HG02678 (cell line): Measurements from ENCODE around the gene AMIGO3.
"Not testable (repeated sequence)": the region's sequence is repeated elsewhere in the genome, so short reads cannot be mapped to it uniquely, and the experiment has no call there.

Experiments
- ATAC-seq: cut with Tn5 transposase; IDR thresholded peaks from one replicate; pipeline ENCODE4 v1.9.1; 2021; ENCODE audit warnings: mild to moderate bottlenecking, moderate library complexity; ENCODE audit not compliant: unreplicated experiment

AMIGO3 gene

GRCh38 chr3:49712631-49713317 lies 6.7 kb downstream of the AMIGO3 start:
- ATAC-seq, result no peak

GRCh38 chr3:49712166-49712565 lies 7.3 kb downstream of the AMIGO3 start:
- no peak for ATAC-seq

GRCh38 chr3:49711489-49711888 lies 8.0 kb downstream of the AMIGO3 start:
- no peak for ATAC-seq

GRCh38 chr3:49709852-49710251 lies 9.6 kb downstream of the AMIGO3 start:
- ATAC-seq, result no peak

- ATAC-seq, result no peak
Measured at GRCh38 chr3:49707113-49707480, 12.4 kb downstream of the AMIGO3 start.

- ATAC-seq, result no peak
Measured at GRCh38 chr3:49706456-49707112, 12.9 kb downstream of the AMIGO3 start.

GRCh38 chr3:49705390-49705960 lies 14.0 kb downstream of the AMIGO3 start:
- ATAC-seq, result no peak

GRCh38 chr3:49704629-49705028 lies 14.9 kb downstream of the AMIGO3 start:
- no peak for ATAC-seq

GRCh38 chr3:49703956-49704355 lies 15.5 kb downstream of the AMIGO3 start:
- no peak for ATAC-seq

- no peak for ATAC-seq
Measured at GRCh38 chr3:49703443-49703927, 16.0 kb downstream of the AMIGO3 start.

GRCh38 chr3:49702672-49703071 lies 16.8 kb downstream of the AMIGO3 start:
- no peak for ATAC-seq

GRCh38 chr3:49701388-49702077 lies 18.0 kb downstream of the AMIGO3 start:
- ATAC-seq, result no peak

GRCh38 chr3:49700453-49701128 lies 18.9 kb downstream of the AMIGO3 start:
- no peak for ATAC-seq

- no peak for ATAC-seq
Measured at GRCh38 chr3:49700014-49700413, 19.5 kb downstream of the AMIGO3 start.

- no peak for ATAC-seq
Measured at GRCh38 chr3:49699281-49699979, 20.1 kb downstream of the AMIGO3 start.

GRCh38 chr3:49695350-49696015 lies 24.0 kb downstream of the AMIGO3 start:
- ATAC-seq, result not testable (repeated sequence)

- not testable (repeated sequence) for ATAC-seq
Measured at GRCh38 chr3:49694409-49695070, 24.9 kb downstream of the AMIGO3 start.

GRCh38 chr3:49691481-49691880 lies 28.0 kb downstream of the AMIGO3 start:
- not testable (repeated sequence) for ATAC-seq

- ATAC-seq, result not testable (repeated sequence)
Measured at GRCh38 chr3:49690856-49691255, 28.6 kb downstream of the AMIGO3 start.
